Measurements from ENCODE around the gene AAK1.

GRCh38 chr2:69544951-69545350, 98.6 kb downstream of the AAK1 start:
- TF ChIP-seq ZNF274 (IDR thresholded peaks at IDR 0.05; ENCODE audit: low read depth, low read length) (no peak), YY1 (IDR thresholded peaks at IDR 0.05; ENCODE audit: insufficient read depth, insufficient read length) (no peak), SUZ12 (IDR thresholded peaks at IDR 0.05; ENCODE audit: extremely low read depth, insufficient read depth, insufficient read length) (no peak)

All from NT2/D1 (cell line).